ENCODE measurements around the gene MFAP3L. TPM values are rescaled to one million over a fixed set of nuclear protein-coding genes. Genes with fewer than 3 reads are reported as not detected.

Gene MFAP3L
- total RNA-seq, 1 experiment from 2014 or later: 0.47 TPM

DNA sequence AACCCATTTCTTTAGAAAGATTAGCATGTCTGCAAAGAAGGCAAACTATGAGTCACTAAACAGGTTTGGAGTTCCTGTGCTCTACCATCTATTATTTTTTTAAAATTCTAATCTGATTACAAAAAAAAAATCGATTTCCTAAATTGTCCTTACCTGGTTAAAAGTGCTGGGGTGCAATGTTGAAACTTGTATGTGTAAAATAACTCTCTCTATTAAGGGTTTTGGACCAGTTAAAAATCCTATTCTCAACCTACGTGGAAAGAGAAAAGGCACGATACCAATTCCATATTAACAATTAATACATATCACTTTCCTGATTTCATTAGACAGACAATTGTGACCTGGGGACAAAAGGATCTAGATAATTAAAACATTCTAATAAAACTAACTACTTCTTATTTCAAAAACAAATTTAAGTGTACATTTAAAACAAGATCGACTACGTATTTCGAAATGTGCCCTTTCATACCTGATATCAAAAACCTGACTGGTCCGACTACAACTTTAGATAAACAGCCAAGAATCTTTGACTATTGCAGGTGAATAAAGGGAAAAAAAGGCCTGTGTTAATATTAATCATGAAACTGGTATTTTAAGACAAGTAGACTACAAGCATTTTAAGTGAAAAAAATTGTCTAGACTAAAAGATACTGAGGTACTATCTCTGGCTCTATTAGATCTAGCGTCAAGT is 42.4 kb upstream of the MFAP3L start:
- CTCF ChIA-PET: no interaction called here
- H3K4me2 ChIP-seq (ENCODE audit: low read length): no peak overlapping the region
- no peaks in the 10 kb centered on the region for H3K9me2 ChIP-seq (replicated peaks; ENCODE audit: low read length)
- BruUV-seq (replicated peaks): no TSS peak
- no peak overlapping the region for H3K4me3 ChIP-seq (ENCODE audit: low read length)
- H3K9me3 ChIP-seq (ENCODE audit: low read length): no peaks in the 10 kb centered on the region
- no peak for DNase-seq
- H2AFZ ChIP-seq (ENCODE audit: low read length): no peak overlapping the region
- POLR2A ChIA-PET (ENCODE audit: unreplicated experiment): no interaction called here
- H3K9ac ChIP-seq (ENCODE audit: low read length): no peak overlapping the region
- ATAC-seq: no peak
- H3K27ac ChIP-seq (ENCODE audit: low read length): no peak overlapping the region
- intact Hi-C loops (cut with micrococcal nuclease): no loop called here
- no peaks in the 10 kb centered on the region for H4K20me1 ChIP-seq (ENCODE audit: low read length)
- H3F3A ChIP-seq (ENCODE audit: low read length, unreplicated experiment): no peaks in the 10 kb centered on the region
- no peaks in the 10 kb centered on the region for H3K36me3 ChIP-seq (ENCODE audit: low read depth, low read length)
- H3K4me1 ChIP-seq (ENCODE audit: insufficient read depth, low read length): no peaks in the 10 kb centered on the region
- no peaks in the 10 kb centered on the region for H3K79me2 ChIP-seq (ENCODE audit: low read length)
- TF ChIP-seq EZH2 (IDR thresholded peaks at IDR 0.05; ENCODE audit: low read length, unreplicated experiment) (no peak), EZH2phosphoT487 (IDR thresholded peaks at IDR 0.05; ENCODE audit: borderline replicate concordance, low read length) (no peak)
- TF ChIP-seq, protein P1, sequence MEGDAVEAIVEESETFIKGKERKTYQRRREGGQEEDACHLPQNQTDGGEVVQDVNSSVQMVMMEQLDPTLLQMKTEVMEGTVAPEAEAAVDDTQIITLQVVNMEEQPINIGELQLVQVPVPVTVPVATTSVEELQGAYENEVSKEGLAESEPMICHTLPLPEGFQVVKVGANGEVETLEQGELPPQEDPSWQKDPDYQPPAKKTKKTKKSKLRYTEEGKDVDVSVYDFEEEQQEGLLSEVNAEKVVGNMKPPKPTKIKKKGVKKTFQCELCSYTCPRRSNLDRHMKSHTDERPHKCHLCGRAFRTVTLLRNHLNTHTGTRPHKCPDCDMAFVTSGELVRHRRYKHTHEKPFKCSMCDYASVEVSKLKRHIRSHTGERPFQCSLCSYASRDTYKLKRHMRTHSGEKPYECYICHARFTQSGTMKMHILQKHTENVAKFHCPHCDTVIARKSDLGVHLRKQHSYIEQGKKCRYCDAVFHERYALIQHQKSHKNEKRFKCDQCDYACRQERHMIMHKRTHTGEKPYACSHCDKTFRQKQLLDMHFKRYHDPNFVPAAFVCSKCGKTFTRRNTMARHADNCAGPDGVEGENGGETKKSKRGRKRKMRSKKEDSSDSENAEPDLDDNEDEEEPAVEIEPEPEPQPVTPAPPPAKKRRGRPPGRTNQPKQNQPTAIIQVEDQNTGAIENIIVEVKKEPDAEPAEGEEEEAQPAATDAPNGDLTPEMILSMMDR (conservative IDR thresholded peaks at IDR 0.05; ENCODE audit: low read depth, low read length): no peak
- H3K27me3 ChIP-seq (ENCODE audit: low read length): no peaks in the 10 kb centered on the region

DNA sequence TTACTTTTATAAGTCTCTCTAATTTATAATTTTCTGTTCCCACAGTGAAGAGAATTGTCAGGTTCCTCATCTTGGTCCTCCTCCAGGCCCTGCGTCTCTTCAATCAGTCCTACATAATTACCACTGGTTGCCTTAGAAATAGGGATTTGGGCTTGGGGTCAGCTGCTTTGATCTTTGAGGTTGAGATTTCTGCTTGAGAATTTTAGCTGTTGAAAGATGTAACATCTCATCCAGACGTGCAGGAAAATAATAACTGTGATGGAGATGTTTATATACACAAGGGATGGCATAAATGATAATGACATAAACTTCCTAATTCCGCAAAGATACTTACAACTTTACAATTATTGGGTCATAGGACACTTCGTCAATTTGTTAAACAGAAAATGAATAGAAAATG is 33.2 kb upstream of the MFAP3L start:
- no peaks in the 10 kb centered on the region for H3K79me2 ChIP-seq (ENCODE audit: low read length)
- POLR2A ChIA-PET (ENCODE audit: unreplicated experiment): no interaction called here

DNA sequence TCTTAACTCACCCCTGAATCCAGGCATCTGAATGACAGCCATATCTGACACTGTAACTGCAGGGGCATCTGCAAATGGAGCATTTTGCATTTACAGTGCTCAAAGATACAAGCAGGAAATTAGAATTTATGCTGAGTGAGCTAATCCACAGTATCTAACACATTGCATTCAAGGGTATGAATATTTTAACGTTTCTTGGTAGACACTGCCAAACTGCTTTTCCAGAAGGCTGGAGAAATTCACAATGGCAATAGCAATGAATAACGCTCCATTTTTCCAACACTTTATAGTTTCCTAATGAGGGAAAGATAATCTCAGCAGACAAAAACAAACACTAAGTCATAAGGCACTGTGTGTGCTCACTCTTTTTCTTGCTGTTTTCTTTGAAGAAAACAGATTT is 32.6 kb upstream of the MFAP3L start:
- no peak overlapping the region for H3K9ac ChIP-seq (ENCODE audit: low read length)
- ChIA-PET CTCF (no interaction called here), POLR2A (ENCODE audit: unreplicated experiment) (no interaction called here)
- no peaks in the 10 kb centered on the region for H3K79me2 ChIP-seq (ENCODE audit: low read length)
- no peaks in the 10 kb centered on the region for H3K9me2 ChIP-seq (replicated peaks; ENCODE audit: low read length)
- H2AFZ ChIP-seq (ENCODE audit: low read length): no peak overlapping the region
- H3K27me3 ChIP-seq (ENCODE audit: low read length): no peaks in the 10 kb centered on the region
- no peak overlapping the region for H3K4me2 ChIP-seq (ENCODE audit: low read length)
- TF ChIP-seq EZH2phosphoT487 (IDR thresholded peaks at IDR 0.05; ENCODE audit: borderline replicate concordance, low read length) (no peak), EZH2 (IDR thresholded peaks at IDR 0.05; ENCODE audit: low read length, unreplicated experiment) (no peak)
- TF ChIP-seq, protein P1 (conservative IDR thresholded peaks at IDR 0.05; ENCODE audit: low read depth, low read length): no peak
- H3F3A ChIP-seq (ENCODE audit: low read length, unreplicated experiment): no peaks in the 10 kb centered on the region
- DNase-seq (no peak), ATAC-seq (no peak)
- H3K4me1 ChIP-seq (ENCODE audit: insufficient read depth, low read length): no peaks in the 10 kb centered on the region
- no peak overlapping the region for H3K4me3 ChIP-seq (ENCODE audit: low read length)
- no peaks in the 10 kb centered on the region for H3K9me3 ChIP-seq (ENCODE audit: low read length)
- intact Hi-C loops (cut with micrococcal nuclease): no loop called here
- no TSS peak for BruUV-seq (replicated peaks)
- H4K20me1 ChIP-seq (ENCODE audit: low read length): no peaks in the 10 kb centered on the region
- no peak overlapping the region for H3K27ac ChIP-seq (ENCODE audit: low read length)
- H3K36me3 ChIP-seq (ENCODE audit: low read depth, low read length): no peaks in the 10 kb centered on the region

More for the DNA sequence above, 33.2 kb upstream of the MFAP3L start:
- no peak for TF ChIP-seq EZH2 (IDR thresholded peaks at IDR 0.05; ENCODE audit: low read length, unreplicated experiment)
- no peak for TF ChIP-seq EZH2phosphoT487 (IDR thresholded peaks at IDR 0.05; ENCODE audit: borderline replicate concordance, low read length)
- TF ChIP-seq, protein P1 (conservative IDR thresholded peaks at IDR 0.05; ENCODE audit: low read depth, low read length): no peak
- Histone ChIP-seq H3K36me3 (ENCODE audit: low read depth, low read length) (no peaks in the 10 kb centered on the region), H3K4me1 (ENCODE audit: insufficient read depth, low read length) (no peaks in the 10 kb centered on the region), H3K27me3 (ENCODE audit: low read length) (no peaks in the 10 kb centered on the region), H3K9me3 (ENCODE audit: low read length) (no peaks in the 10 kb centered on the region), H4K20me1 (ENCODE audit: low read length) (no peaks in the 10 kb centered on the region), H3K9ac (ENCODE audit: low read length) (no peak overlapping the region), H3K27ac (ENCODE audit: low read length) (no peak overlapping the region), H3F3A (ENCODE audit: low read length, unreplicated experiment) (no peaks in the 10 kb centered on the region), H3K9me2 (replicated peaks; ENCODE audit: low read length) (no peaks in the 10 kb centered on the region), H3K4me3 (ENCODE audit: low read length) (no peak overlapping the region), H3K4me2 (ENCODE audit: low read length) (no peak overlapping the region), H2AFZ (ENCODE audit: low read length) (no peak overlapping the region)
- no TSS peak for BruUV-seq (replicated peaks)
- DNase-seq (no peak), ATAC-seq (no peak)
- CTCF ChIA-PET: no interaction called here
- intact Hi-C loops (cut with micrococcal nuclease): no loop called here

Data from PC-3 (cell line).